UCSD-AML1 (cell line): Measurements from ENCODE around the gene TMEM151A.
"Not testable (repeated sequence)": the region's sequence is repeated elsewhere in the genome, so short reads cannot be mapped to it uniquely, and the experiment has no call there.

ENCODE experiments used
- DNase-seq: peaks from one replicate; lab custom pipeline; 2025; ENCODE audit not compliant: unreplicated experiment; lab: John Stamatoyannopoulos, UW

Gene TMEM151A

GRCh38 chr11:66320289-66320688 lies 28.6 kb downstream of the TMEM151A start:
- not testable (repeated sequence) for DNase-seq

- not testable (repeated sequence) for DNase-seq
Observed at GRCh38 chr11:66320748-66321147, 29.1 kb downstream of the TMEM151A start.

- no peak for DNase-seq
Observed at GRCh38 chr11:66321606-66322005, 29.9 kb downstream of the TMEM151A start.

- DNase-seq: no peak
Observed at GRCh38 chr11:66322732-66323427, 31.2 kb downstream of the TMEM151A start.

- DNase-seq: no peak
Observed at GRCh38 chr11:66323684-66324083, 32.0 kb downstream of the TMEM151A start.

GRCh38 chr11:66324664-66325063 lies 33.0 kb downstream of the TMEM151A start:
- no peak for DNase-seq

GRCh38 chr11:66325263-66325671 lies 33.6 kb downstream of the TMEM151A start:
- peak; percentile 50 for DNase-seq

GRCh38 chr11:66326261-66327111 lies 34.8 kb downstream of the TMEM151A start:
- DNase-seq: peak; percentile 83

GRCh38 chr11:66327171-66328030 lies 35.7 kb downstream of the TMEM151A start:
- DNase-seq: no peak

GRCh38 chr11:66328031-66328301 lies 36.3 kb downstream of the TMEM151A start:
- DNase-seq: no peak

GRCh38 chr11:66328302-66329144 lies 36.8 kb downstream of the TMEM151A start:
- DNase-seq: peak; percentile 84

GRCh38 chr11:66329165-66329673 lies 37.5 kb downstream of the TMEM151A start:
- no peak for DNase-seq

- DNase-seq: no peak
Observed at GRCh38 chr11:66330931-66331330, 39.2 kb downstream of the TMEM151A start.

- DNase-seq: no peak
Observed at GRCh38 chr11:66331542-66332370, 40.1 kb downstream of the TMEM151A start.

GRCh38 chr11:66332371-66333219 lies 40.9 kb downstream of the TMEM151A start:
- DNase-seq: no peak

- DNase-seq: no peak
Observed at GRCh38 chr11:66333220-66333877, 41.7 kb downstream of the TMEM151A start.

- DNase-seq: no peak
Observed at GRCh38 chr11:66333896-66334604, 42.4 kb downstream of the TMEM151A start.
